ENCODE data around the gene PPME1. TPM values are rescaled to one million over a fixed set of nuclear protein-coding genes. Genes with fewer than 3 reads are reported as not detected.

PPME1 gene
- total and polyA plus RNA-seq, 2 donors (not counting 1 experiment from before 2014, with no cell fraction given), result 11.2 to 23.6 TPM

GRCh38 chr11:74206746-74207145 is 35.7 kb downstream of the PPME1 start:
- H3K79me2 ChIP-seq (ENCODE audit: control insufficient read depth, insufficient read depth, low read length), result no peaks in the 10 kb centered on the region
- H3K27me3 Mint-ChIP-seq, result no peaks in the 10 kb centered on the region
- no peaks in the 10 kb centered on the region for H4K20me1 ChIP-seq (ENCODE audit: control insufficient read depth, insufficient read depth, low read length, poor library complexity, severe bottlenecking)
- ChIA-PET POLR2A (no interaction called here), CTCF (no interaction called here)
- no peak for TF ChIP-seq CTCF (IDR thresholded peaks at IDR 0.05)
- TF ChIP-seq EZH2 (IDR thresholded peaks at IDR 0.05; ENCODE audit: borderline replicate concordance, insufficient read depth, low read depth, low read length, poor library complexity, severe bottlenecking), result no peak
- H3K27ac ChIP-seq (ENCODE audit: low read length in 2 of 2), result no peak overlapping the region
- no peak for DNase-seq
- no peak overlapping the region for H2AFZ ChIP-seq (ENCODE audit: insufficient read depth, low read depth, low read length, poor library complexity, severe bottlenecking)
- no peaks in the 10 kb centered on the region for H3K27me3 ChIP-seq (replicated peaks in 1 of 4; ENCODE audit: control extremely low read depth in 1 of 4, control insufficient read depth in 3 of 4, insufficient read depth in 4 of 4, low read length in 3 of 4)
- intact Hi-C loops (cut with micrococcal nuclease), result no loop called here
- H3K9ac ChIP-seq (ENCODE audit: low read length), result no peak overlapping the region
- H3K27ac Mint-ChIP-seq, result no peak overlapping the region
- H3K4me1 ChIP-seq (ENCODE audit: control insufficient read depth in 2 of 2, insufficient read depth in 2 of 2, low read length in 2 of 2), result no peaks in the 10 kb centered on the region
- no peaks in the 10 kb centered on the region for H3K9me3 ChIP-seq (ENCODE audit: control extremely low read depth in 1 of 3, control insufficient read depth in 2 of 3, insufficient read depth in 1 of 3, low read length in 2 of 3)
- H3K36me3 ChIP-seq (replicated peaks in 1 of 2; ENCODE audit: control extremely low read depth in 1 of 2, control insufficient read depth in 1 of 2, extremely low read depth in 1 of 2, insufficient read depth in 2 of 2, low read length in 1 of 2), result peaks cover 2 to 9% of the 10 kb centered on the region in 2 experiments
- no peak overlapping the region for H3K4me3 ChIP-seq (ENCODE audit: control extremely low read depth in 1 of 5, extremely low read depth in 1 of 5, insufficient read depth in 1 of 5, low read depth in 2 of 5, low read length in 4 of 5)
- H3K9me3 Mint-ChIP-seq (ENCODE audit: insufficient read depth), result no peaks in the 10 kb centered on the region
- ATAC-seq (ENCODE audit: low read depth), result no peak
- no CpG with 5 or more reads among the region's 1 CpG for WGBS (ENCODE audit: insufficient coverage)
- H3K4me3 Mint-ChIP-seq, result no peak overlapping the region
- H3K4me2 ChIP-seq (replicated peaks; ENCODE audit: low read depth, low read length, poor library complexity, severe bottlenecking), result no peak overlapping the region
- H3K4me1 Mint-ChIP-seq, result no peaks in the 10 kb centered on the region

GRCh38 chr11:74208507-74208906 is 37.4 kb downstream of the PPME1 start:
- intact Hi-C loops (cut with micrococcal nuclease), result no loop called here
- no peaks in the 10 kb centered on the region for H3K79me2 ChIP-seq (ENCODE audit: control insufficient read depth, insufficient read depth, low read length)
- H3K36me3 ChIP-seq (replicated peaks in 1 of 2; ENCODE audit: control extremely low read depth in 1 of 2, control insufficient read depth in 1 of 2, extremely low read depth in 1 of 2, insufficient read depth in 2 of 2, low read length in 1 of 2), result peaks cover 2 to 9% of the 10 kb centered on the region in 2 experiments
- H4K20me1 ChIP-seq (ENCODE audit: control insufficient read depth, insufficient read depth, low read length, poor library complexity, severe bottlenecking), result no peaks in the 10 kb centered on the region
- no peak overlapping the region for H3K9ac ChIP-seq (ENCODE audit: low read length)
- H3K4me3 ChIP-seq (ENCODE audit: control extremely low read depth in 1 of 5, extremely low read depth in 1 of 5, insufficient read depth in 1 of 5, low read depth in 2 of 5, low read length in 4 of 5), result no peak overlapping the region
- ATAC-seq (ENCODE audit: low read depth), result no peak
- Mint-ChIP-seq H3K27ac (no peak overlapping the region), H3K9me3 (ENCODE audit: insufficient read depth) (peaks cover 3% of the 10 kb centered on the region), H3K4me3 (no peak overlapping the region), H3K27me3 (no peaks in the 10 kb centered on the region), H3K4me1 (no peaks in the 10 kb centered on the region)
- no peak overlapping the region for H2AFZ ChIP-seq (ENCODE audit: insufficient read depth, low read depth, low read length, poor library complexity, severe bottlenecking)
- no peak for DNase-seq
- no peak overlapping the region for H3K4me2 ChIP-seq (replicated peaks; ENCODE audit: low read depth, low read length, poor library complexity, severe bottlenecking)
- ChIA-PET POLR2A (no interaction called here), CTCF (interaction anchor here (1.5 to 1.7 kb wide), 2 partner anchors 12 to 48 kb away, joined by 3 to 5 read pairs; no protein-coding TSS in a partner anchor)
- no peaks in the 10 kb centered on the region for H3K4me1 ChIP-seq (ENCODE audit: control insufficient read depth in 2 of 2, insufficient read depth in 2 of 2, low read length in 2 of 2)
- no peaks in the 10 kb centered on the region for H3K27me3 ChIP-seq (replicated peaks in 1 of 4; ENCODE audit: control extremely low read depth in 1 of 4, control insufficient read depth in 3 of 4, insufficient read depth in 4 of 4, low read length in 3 of 4)
- TF ChIP-seq EZH2 (IDR thresholded peaks at IDR 0.05; ENCODE audit: borderline replicate concordance, insufficient read depth, low read depth, low read length, poor library complexity, severe bottlenecking), result no peak
- TF ChIP-seq CTCF (IDR thresholded peaks at IDR 0.05), result no peak
- peaks cover 0 to 11% (median 0%) of the 10 kb centered on the region in 3 donors for H3K9me3 ChIP-seq (ENCODE audit: control extremely low read depth in 1 of 3, control insufficient read depth in 2 of 3, insufficient read depth in 1 of 3, low read length in 2 of 3)
- H3K27ac ChIP-seq (ENCODE audit: low read length in 2 of 2), result no peak overlapping the region

Measured in B cell (primary cell).